AG10803 (cell line): ENCODE measurements around the gene ANKRD44.

ENCODE experiments used
- DNase-seq: peaks from one replicate; pipeline ENCODE4 v3.0.0; 2010; ENCODE audit warnings: low read depth
- H3K4me3 ChIP-seq: 2 replicates; pipeline ENCODE4 v1.5.1; 2011; ENCODE audit warnings: mild to moderate bottlenecking, low read length, control low read depth
- CTCF ChIP-seq: conservative IDR thresholded peaks from 2 replicates; pipeline ENCODE4 v1.5.1; 2011; ENCODE audit warnings: mild to moderate bottlenecking, low read length, control low read depth, inconsistent platforms

The ANKRD44 gene

DNA sequence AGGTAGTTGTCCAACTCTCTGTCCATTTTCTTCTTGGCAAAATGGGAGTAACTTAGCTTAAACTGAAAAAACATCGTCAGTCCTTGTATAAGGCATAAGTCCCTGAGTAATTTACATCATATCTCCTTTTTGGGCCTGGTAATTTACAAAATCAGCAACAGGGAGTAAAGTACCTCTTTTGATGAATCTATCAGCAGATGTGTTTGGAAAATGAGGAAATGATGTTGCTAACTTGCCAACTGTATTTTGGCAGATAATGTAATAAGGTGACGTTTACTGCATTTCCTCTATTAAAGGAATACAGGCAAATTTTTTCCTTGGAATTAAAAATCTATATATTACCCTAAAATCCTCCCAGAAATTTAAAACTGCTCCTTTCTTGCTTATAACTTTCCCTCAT lies 29.2 kb downstream of the ANKRD44 start:
- peak; percentile 20 for DNase-seq
- TF ChIP-seq CTCF = no peak
- H3K4me3 ChIP-seq = no peak overlapping the region

DNA sequence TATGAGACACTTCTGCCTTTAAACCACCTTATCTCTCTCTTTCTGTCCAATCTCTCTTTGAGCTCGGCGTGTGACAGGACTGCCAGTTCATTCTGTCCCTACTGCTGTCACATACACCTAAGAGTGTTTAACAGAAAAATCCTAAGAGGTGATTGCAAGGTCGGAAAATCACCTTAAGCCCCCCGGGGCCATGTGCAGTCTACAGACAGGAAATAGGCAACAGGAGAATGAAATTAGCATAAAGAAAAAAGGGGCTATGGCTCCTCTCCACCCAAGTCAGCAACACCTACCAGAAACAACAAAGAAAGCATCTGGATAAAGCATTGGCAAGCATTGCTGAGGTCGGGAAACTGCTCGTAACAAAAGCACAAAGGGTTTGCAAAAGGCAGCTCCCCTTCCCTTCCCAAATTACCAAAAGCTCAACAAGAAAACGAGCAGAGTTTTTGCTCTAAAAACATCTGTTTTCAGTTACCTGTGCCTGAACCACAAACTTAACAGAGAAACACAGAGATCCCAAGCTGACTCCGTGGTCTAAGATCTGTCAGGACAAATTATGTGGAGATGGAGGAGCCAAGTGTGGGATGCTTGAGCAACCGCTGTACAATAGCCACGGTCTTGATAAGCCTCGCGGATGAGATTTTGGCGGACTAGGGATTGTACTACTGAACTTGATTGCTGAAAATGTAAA lies 30.4 kb downstream of the ANKRD44 start:
- no peak for TF ChIP-seq CTCF
- H3K4me3 ChIP-seq = no peak overlapping the region
- peak; percentile 72 for DNase-seq

- H3K4me3 ChIP-seq = no peak overlapping the region
- no peak for TF ChIP-seq CTCF
- no peak for DNase-seq
Measured at GRCh38 chr2:197278799-197279763, 31.5 kb downstream of the ANKRD44 start.

GRCh38 chr2:197277794-197278193 lies 32.8 kb downstream of the ANKRD44 start:
- no peak for TF ChIP-seq CTCF
- no peak overlapping the region for H3K4me3 ChIP-seq
- DNase-seq = no peak

DNA sequence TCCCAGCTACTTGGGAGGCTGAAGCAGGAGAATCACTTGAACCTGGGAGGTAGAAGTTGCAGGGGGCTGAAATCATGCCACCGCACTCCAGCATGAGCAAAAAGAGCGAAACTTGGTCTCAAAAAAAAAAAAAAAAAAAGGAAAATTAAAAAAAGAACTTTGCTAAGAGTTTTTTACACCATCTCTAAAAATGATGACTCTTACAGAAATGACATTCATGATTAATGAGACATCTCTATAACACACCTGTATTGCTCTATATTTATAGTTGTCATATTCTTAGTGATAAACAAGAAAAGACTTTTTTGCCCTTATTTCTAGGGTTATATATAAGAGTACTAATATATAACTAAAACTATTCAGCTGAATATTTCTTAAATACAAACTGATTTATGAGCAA lies 34.4 kb downstream of the ANKRD44 start:
- no peak for TF ChIP-seq CTCF
- no peak for DNase-seq
- no peak overlapping the region for H3K4me3 ChIP-seq

GRCh38 chr2:197274937-197275336 lies 35.6 kb downstream of the ANKRD44 start:
- no peak for TF ChIP-seq CTCF
- DNase-seq = no peak
- no peak overlapping the region for H3K4me3 ChIP-seq
